ENCODE results near the gene MAP3K5. TPM values are rescaled to one million over a fixed set of nuclear protein-coding genes. Genes with fewer than 3 reads are reported as not detected.
A peak's percentile ranks its signal among the peaks of the same experiment; 100 is the strongest.

The MAP3K5 gene
- total and polyA plus RNA-seq, 9 of the 15 experiments (the other 6 are each of a cell fraction or from before 2014, with no cell fraction given): 2.2 to 13.0 (median 9.9) TPM

DNA sequence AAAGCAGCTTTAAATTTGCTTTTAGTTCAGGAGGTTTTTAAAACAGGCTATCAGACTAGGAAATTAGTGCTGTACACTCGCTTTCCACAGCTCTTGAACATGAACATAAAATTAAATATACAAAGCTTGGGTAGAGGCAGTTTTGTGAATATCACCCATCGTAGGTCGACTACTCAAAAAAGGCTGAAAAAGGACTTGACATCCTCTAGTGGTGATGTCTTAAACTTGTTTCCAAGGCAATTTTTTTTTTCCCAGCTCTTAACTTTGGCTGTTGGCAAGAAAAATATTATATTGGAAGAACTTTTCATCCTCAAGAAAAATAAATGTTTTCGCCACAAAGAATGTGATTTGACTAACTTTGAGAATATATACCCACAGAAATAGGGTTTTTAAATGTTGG, 244.9 kb downstream of the MAP3K5 start (continued):
- peak; percentile 95 to 96 for TF ChIP-seq RAD21 (CRISPR knock-in tag; conservative IDR thresholded peaks at IDR 0.05 in 1 of 2, IDR thresholded peaks at IDR 0.05 in 1 of 2)
- TF ChIP-seq, protein P1, sequence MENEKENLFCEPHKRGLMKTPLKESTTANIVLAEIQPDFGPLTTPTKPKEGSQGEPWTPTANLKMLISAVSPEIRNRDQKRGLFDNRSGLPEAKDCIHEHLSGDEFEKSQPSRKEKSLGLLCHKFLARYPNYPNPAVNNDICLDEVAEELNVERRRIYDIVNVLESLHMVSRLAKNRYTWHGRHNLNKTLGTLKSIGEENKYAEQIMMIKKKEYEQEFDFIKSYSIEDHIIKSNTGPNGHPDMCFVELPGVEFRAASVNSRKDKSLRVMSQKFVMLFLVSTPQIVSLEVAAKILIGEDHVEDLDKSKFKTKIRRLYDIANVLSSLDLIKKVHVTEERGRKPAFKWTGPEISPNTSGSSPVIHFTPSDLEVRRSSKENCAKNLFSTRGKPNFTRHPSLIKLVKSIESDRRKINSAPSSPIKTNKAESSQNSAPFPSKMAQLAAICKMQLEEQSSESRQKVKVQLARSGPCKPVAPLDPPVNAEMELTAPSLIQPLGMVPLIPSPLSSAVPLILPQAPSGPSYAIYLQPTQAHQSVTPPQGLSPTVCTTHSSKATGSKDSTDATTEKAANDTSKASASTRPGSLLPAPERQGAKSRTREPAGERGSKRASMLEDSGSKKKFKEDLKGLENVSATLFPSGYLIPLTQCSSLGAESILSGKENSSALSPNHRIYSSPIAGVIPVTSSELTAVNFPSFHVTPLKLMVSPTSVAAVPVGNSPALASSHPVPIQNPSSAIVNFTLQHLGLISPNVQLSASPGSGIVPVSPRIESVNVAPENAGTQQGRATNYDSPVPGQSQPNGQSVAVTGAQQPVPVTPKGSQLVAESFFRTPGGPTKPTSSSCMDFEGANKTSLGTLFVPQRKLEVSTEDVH (IDR thresholded peaks at IDR 0.05; ENCODE audit: low read depth, partially characterized antibody): no peak
- TF ChIP-seq ZFP36 (IDR thresholded peaks at IDR 0.05; ENCODE audit: low read depth, low read length, partially characterized antibody): no peak
- no peak for TF ChIP-seq DACH1 (IDR thresholded peaks at IDR 0.05; ENCODE audit: partially characterized antibody)
- TF ChIP-seq RFX5 (IDR thresholded peaks at IDR 0.05; ENCODE audit: low read depth, low read length): no peak
- peak; percentile 36; the same call in 1 of the 2 replicates for TF ChIP-seq KLF16 (IDR thresholded peaks at IDR 0.05)
- TF ChIP-seq, protein P2, sequence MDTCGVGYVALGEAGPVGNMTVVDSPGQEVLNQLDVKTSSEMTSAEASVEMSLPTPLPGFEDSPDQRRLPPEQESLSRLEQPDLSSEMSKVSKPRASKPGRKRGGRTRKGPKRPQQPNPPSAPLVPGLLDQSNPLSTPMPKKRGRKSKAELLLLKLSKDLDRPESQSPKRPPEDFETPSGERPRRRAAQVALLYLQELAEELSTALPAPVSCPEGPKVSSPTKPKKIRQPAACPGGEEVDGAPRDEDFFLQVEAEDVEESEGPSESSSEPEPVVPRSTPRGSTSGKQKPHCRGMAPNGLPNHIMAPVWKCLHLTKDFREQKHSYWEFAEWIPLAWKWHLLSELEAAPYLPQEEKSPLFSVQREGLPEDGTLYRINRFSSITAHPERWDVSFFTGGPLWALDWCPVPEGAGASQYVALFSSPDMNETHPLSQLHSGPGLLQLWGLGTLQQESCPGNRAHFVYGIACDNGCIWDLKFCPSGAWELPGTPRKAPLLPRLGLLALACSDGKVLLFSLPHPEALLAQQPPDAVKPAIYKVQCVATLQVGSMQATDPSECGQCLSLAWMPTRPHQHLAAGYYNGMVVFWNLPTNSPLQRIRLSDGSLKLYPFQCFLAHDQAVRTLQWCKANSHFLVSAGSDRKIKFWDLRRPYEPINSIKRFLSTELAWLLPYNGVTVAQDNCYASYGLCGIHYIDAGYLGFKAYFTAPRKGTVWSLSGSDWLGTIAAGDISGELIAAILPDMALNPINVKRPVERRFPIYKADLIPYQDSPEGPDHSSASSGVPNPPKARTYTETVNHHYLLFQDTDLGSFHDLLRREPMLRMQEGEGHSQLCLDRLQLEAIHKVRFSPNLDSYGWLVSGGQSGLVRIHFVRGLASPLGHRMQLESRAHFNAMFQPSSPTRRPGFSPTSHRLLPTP (IDR thresholded peaks at IDR 0.05; ENCODE audit: borderline replicate concordance, extremely low read depth, insufficient read length): no peak
- TF ChIP-seq, protein P3, sequence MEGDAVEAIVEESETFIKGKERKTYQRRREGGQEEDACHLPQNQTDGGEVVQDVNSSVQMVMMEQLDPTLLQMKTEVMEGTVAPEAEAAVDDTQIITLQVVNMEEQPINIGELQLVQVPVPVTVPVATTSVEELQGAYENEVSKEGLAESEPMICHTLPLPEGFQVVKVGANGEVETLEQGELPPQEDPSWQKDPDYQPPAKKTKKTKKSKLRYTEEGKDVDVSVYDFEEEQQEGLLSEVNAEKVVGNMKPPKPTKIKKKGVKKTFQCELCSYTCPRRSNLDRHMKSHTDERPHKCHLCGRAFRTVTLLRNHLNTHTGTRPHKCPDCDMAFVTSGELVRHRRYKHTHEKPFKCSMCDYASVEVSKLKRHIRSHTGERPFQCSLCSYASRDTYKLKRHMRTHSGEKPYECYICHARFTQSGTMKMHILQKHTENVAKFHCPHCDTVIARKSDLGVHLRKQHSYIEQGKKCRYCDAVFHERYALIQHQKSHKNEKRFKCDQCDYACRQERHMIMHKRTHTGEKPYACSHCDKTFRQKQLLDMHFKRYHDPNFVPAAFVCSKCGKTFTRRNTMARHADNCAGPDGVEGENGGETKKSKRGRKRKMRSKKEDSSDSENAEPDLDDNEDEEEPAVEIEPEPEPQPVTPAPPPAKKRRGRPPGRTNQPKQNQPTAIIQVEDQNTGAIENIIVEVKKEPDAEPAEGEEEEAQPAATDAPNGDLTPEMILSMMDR (IDR thresholded peaks at IDR 0.05 in 2 of 3, conservative IDR thresholded peaks at IDR 0.05 in 1 of 3; ENCODE audit: insufficient read depth in 2 of 3, low read depth in 1 of 3, low read length in 3 of 3): peak; percentile 63 to 85 (median 63); a peak in 5 of 6 replicates
- TF ChIP-seq POLR2B (IDR thresholded peaks at IDR 0.05; ENCODE audit: low read depth, partially characterized antibody): no peak
- peak; percentile 35; the same call in 1 of the 2 replicates for TF ChIP-seq SMC3 (conservative IDR thresholded peaks at IDR 0.05; ENCODE audit: insufficient read depth, low read depth, low read length)
- TF ChIP-seq, protein P4, sequence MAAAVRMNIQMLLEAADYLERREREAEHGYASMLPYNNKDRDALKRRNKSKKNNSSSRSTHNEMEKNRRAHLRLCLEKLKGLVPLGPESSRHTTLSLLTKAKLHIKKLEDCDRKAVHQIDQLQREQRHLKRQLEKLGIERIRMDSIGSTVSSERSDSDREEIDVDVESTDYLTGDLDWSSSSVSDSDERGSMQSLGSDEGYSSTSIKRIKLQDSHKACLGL (CRISPR knock-in tag; IDR thresholded peaks at IDR 0.05; ENCODE audit: borderline replicate concordance, poor library complexity, severe bottlenecking): no peak
- TF ChIP-seq FOSL1 (tag; conservative IDR thresholded peaks at IDR 0.05): no peak
- TF ChIP-seq HDAC3 (IDR thresholded peaks at IDR 0.05; ENCODE audit: borderline replicate concordance, partially characterized antibody): peak; percentile 30
- no peak for TF ChIP-seq FOS (IDR thresholded peaks at IDR 0.05; ENCODE audit: extremely low read depth, insufficient read length)
- TF ChIP-seq ZKSCAN3 (CRISPR knock-in tag; IDR thresholded peaks at IDR 0.05): no peak
- TF ChIP-seq, protein P5, sequence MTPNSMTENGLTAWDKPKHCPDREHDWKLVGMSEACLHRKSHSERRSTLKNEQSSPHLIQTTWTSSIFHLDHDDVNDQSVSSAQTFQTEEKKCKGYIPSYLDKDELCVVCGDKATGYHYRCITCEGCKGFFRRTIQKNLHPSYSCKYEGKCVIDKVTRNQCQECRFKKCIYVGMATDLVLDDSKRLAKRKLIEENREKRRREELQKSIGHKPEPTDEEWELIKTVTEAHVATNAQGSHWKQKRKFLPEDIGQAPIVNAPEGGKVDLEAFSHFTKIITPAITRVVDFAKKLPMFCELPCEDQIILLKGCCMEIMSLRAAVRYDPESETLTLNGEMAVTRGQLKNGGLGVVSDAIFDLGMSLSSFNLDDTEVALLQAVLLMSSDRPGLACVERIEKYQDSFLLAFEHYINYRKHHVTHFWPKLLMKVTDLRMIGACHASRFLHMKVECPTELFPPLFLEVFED (CRISPR knock-in tag; conservative IDR thresholded peaks at IDR 0.05): no peak
- no peak for TF ChIP-seq NCOA2 (IDR thresholded peaks at IDR 0.05; ENCODE audit: partially characterized antibody in 2 of 2)
- no peak for TF ChIP-seq KAT7 (CRISPR knock-in tag; IDR thresholded peaks at IDR 0.05; ENCODE audit: borderline replicate concordance)
